ENCODE data around the gene RHOF.

GRCh38 chr12:121787063-121788025 lies 6.1 kb downstream of the RHOF start:
- TF ChIP-seq CTCF (IDR thresholded peaks at IDR 0.05; ENCODE audit: control extremely low read depth in 1 of 3, insufficient read depth in 1 of 3, low read depth in 1 of 3, low read length in 3 of 3) (no peak), POLR2A (IDR thresholded peaks at IDR 0.05; ENCODE audit: control extremely low read depth in 1 of 2, low read depth in 2 of 2, low read length in 2 of 2) (no peak), FOSL1 (IDR thresholded peaks at IDR 0.05; ENCODE audit: insufficient read depth, low read depth, low read length) (no peak), MAX (IDR thresholded peaks at IDR 0.05) (no peak)
